ENCODE data around the gene SEC61A1.

- TF ChIP-seq CTCF (IDR thresholded peaks at IDR 0.05) (no peak), POLR2A (IDR thresholded peaks at IDR 0.05) (no peak)
Measured at GRCh38 chr3:128060473-128061381, 8.5 kb downstream of the SEC61A1 start.
